ENCODE results near the gene ZFR.
"Not testable (repeated sequence)": the region's sequence is repeated elsewhere in the genome, so short reads cannot be mapped to it uniquely, and the experiment has no call there.

The ZFR gene

GRCh38 chr5:32444431-32445286, at the start of gene ZFR:
Gene ZFR, minus strand, starts transcription at chr5:32444740. Its CDS starts 82 bp downstream, at chr5:32444658.
- DNase-seq: peak; percentile 89

GRCh38 chr5:32490972-32491557, 46.5 kb upstream of the ZFR start:
- no peak for DNase-seq

GRCh38 chr5:32489791-32490562, 45.4 kb upstream of the ZFR start:
- peak; percentile 53 for DNase-seq

- DNase-seq: no peak
Measured at GRCh38 chr5:32487424-32487823, 42.9 kb upstream of the ZFR start.

- DNase-seq: no peak
Measured at GRCh38 chr5:32487008-32487407, 42.5 kb upstream of the ZFR start.

GRCh38 chr5:32482193-32482592, 37.7 kb upstream of the ZFR start:
- DNase-seq: no peak

GRCh38 chr5:32479096-32479495, 34.6 kb upstream of the ZFR start:
- no peak for DNase-seq

GRCh38 chr5:32476891-32477290, 32.4 kb upstream of the ZFR start:
- no peak for DNase-seq

- DNase-seq: no peak
Measured at GRCh38 chr5:32475334-32476097, 31.0 kb upstream of the ZFR start.

GRCh38 chr5:32474209-32474854, 29.8 kb upstream of the ZFR start:
- DNase-seq: no peak

- DNase-seq: no peak
Measured at GRCh38 chr5:32473072-32473471, 28.5 kb upstream of the ZFR start.

- DNase-seq: no peak
Measured at GRCh38 chr5:32471784-32472183, 27.2 kb upstream of the ZFR start.

GRCh38 chr5:32465076-32465475, 20.5 kb upstream of the ZFR start:
- DNase-seq: no peak

- DNase-seq: peak; percentile 53
Measured at GRCh38 chr5:32462618-32463017, 18.1 kb upstream of the ZFR start.

- no peak for DNase-seq
Measured at GRCh38 chr5:32461441-32462120, 17.0 kb upstream of the ZFR start.

GRCh38 chr5:32460702-32461101, 16.2 kb upstream of the ZFR start:
- DNase-seq: no peak

GRCh38 chr5:32458880-32459495, 14.4 kb upstream of the ZFR start:
- DNase-seq: no peak

- DNase-seq: no peak
Measured at GRCh38 chr5:32455311-32455710, 10.8 kb upstream of the ZFR start.

- no peak for DNase-seq
Measured at GRCh38 chr5:32454821-32455220, 10.3 kb upstream of the ZFR start.

- DNase-seq: no peak
Measured at GRCh38 chr5:32453916-32454315, 9.4 kb upstream of the ZFR start.

- not testable (repeated sequence) for DNase-seq
Measured at GRCh38 chr5:32452316-32452715, 7.8 kb upstream of the ZFR start.
